Memory B cell (primary cell): ENCODE measurements around the gene SERPINE2.
"Not testable (repeated sequence)": the region's sequence is repeated elsewhere in the genome, so short reads cannot be mapped to it uniquely, and the experiment has no call there.

Experiments used
- ATAC-seq: fragments of 150-1000 bp; cut with Tn5 transposase; 2 replicates; pipeline ENCODE4 v1.10.0; 2021; ENCODE audit warnings: low read depth, mild to moderate bottlenecking, moderate library complexity
- DNase-seq, 2 donors: peaks; one replicate each; pipeline ENCODE4 v3.0.0; 2022; ENCODE audit warnings: low spot score in 2 of 2
- H3K27ac Mint-ChIP-seq: one replicate; pipeline ENCODE4 v1.8.0; 2022; ENCODE audit warnings: mild to moderate bottlenecking, moderate library complexity, mixed read lengths
- H3K27me3 Mint-ChIP-seq: one replicate; pipeline ENCODE4 v1.8.0; 2022; ENCODE audit warnings: mixed read lengths
- H3K36me3 Mint-ChIP-seq: one replicate; pipeline ENCODE4 v1.8.0; 2022; ENCODE audit warnings: mild to moderate bottlenecking, mixed read lengths
- H3K4me1 Mint-ChIP-seq: one replicate; pipeline ENCODE4 v1.8.0; 2022; ENCODE audit warnings: mixed read lengths
- H3K4me3 Mint-ChIP-seq: one replicate; pipeline ENCODE4 v1.8.0; 2022; ENCODE audit warnings: mild to moderate bottlenecking, moderate library complexity, mixed read lengths
- H3K9me3 Mint-ChIP-seq: one replicate; pipeline ENCODE4 v1.8.0; 2022; ENCODE audit warnings: mixed read lengths

SERPINE2 gene

DNA sequence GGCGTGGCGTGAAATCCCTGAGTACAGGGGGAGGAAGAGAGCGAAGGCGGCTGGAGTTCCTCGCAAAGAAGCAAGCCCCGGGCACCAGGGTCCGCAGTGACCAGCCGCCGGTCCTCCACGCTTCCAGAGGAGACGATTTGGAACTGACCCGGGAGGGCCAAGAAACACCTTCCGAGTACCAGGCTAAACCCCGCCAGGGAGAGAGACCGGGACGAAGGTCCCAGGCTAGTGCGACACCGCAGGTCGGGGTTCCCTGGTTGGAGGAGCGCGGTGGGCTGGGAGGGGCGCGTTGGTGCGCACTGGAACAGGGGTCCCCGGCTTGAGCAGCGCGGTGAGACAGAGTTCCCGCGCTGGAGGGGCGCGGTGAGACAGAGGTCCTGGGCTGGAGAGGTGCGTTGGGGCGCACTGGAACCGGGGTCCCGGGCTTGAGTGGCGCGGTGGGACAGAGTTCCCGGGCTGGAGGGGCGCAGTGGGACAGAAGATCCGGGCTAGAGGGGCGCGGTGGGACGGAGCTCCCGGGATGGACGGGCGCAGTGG lies 94.9 kb downstream of the SERPINE2 start:
- H3K4me1 Mint-ChIP-seq, result peaks cover 32% of the 10 kb centered on the region
- peak; percentile 10 for ATAC-seq
- H3K9me3 Mint-ChIP-seq, result peaks cover 2% of the 10 kb centered on the region
- no peaks in the 10 kb centered on the region for H3K27me3 Mint-ChIP-seq
- H3K27ac Mint-ChIP-seq, result peak overlapping the region; percentile 97
- peaks cover 9% of the 10 kb centered on the region for H3K36me3 Mint-ChIP-seq
- peak; percentile 11 to 37 for DNase-seq
- H3K4me3 Mint-ChIP-seq, result peak overlapping the region; percentile 98

DNA sequence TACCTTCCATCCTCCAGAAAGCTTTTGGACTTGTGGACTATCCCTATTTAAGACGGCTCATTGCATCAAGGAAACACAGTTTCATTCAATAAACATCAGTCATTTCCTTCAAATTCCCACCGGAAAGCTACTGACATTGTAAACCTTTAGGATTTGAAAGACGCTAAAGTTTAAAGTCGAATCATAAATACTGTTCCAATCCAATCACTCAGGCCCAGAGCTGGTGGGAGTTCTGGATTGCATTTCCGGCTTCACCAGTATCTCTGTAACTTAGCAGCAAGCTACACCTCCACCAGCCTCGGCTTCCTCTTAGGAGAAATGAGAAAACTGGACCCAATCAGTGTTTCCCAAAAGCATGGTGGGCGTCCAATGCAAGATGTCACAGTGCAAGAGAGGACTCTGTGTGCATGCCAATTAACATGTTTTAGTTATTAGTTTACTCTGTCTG lies 95.5 kb downstream of the SERPINE2 start:
- Mint-ChIP-seq H3K4me3 (peak overlapping the region; percentile 98), H3K36me3 (peaks cover 10% of the 10 kb centered on the region), H3K27ac (peak overlapping the region; percentile 97), H3K27me3 (no peaks in the 10 kb centered on the region), H3K4me1 (peaks cover 32% of the 10 kb centered on the region), H3K9me3 (peaks cover 2% of the 10 kb centered on the region)
- ATAC-seq (no peak), DNase-seq (no peak)

DNA sequence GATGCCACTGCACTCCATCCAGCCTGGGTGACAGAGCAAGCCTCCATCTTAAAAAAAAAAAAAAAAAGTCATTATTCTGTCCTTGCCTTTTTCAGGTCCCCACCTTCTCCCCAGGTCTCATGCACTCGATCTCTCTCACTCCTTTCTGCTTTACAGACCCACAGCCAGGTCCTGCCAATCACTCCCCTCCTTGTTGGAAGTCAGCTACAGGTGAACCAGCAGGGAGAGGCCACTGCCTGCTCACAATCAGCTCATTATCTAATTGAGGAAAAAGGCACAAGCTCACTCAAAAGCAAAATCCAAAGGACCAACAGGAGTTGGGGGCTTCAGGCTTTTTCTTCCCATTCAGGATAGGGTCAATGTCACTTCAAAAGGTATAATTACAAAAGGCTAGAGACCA lies 96.0 kb downstream of the SERPINE2 start:
- peaks cover 2% of the 10 kb centered on the region for H3K9me3 Mint-ChIP-seq
- ATAC-seq, result no peak
- H3K4me3 Mint-ChIP-seq, result peak overlapping the region; percentile 98
- peaks cover 30% of the 10 kb centered on the region for H3K4me1 Mint-ChIP-seq
- DNase-seq, result no peak
- H3K36me3 Mint-ChIP-seq, result peaks cover 10% of the 10 kb centered on the region
- peak overlapping the region; percentile 97 for H3K27ac Mint-ChIP-seq
- no peaks in the 10 kb centered on the region for H3K27me3 Mint-ChIP-seq

DNA sequence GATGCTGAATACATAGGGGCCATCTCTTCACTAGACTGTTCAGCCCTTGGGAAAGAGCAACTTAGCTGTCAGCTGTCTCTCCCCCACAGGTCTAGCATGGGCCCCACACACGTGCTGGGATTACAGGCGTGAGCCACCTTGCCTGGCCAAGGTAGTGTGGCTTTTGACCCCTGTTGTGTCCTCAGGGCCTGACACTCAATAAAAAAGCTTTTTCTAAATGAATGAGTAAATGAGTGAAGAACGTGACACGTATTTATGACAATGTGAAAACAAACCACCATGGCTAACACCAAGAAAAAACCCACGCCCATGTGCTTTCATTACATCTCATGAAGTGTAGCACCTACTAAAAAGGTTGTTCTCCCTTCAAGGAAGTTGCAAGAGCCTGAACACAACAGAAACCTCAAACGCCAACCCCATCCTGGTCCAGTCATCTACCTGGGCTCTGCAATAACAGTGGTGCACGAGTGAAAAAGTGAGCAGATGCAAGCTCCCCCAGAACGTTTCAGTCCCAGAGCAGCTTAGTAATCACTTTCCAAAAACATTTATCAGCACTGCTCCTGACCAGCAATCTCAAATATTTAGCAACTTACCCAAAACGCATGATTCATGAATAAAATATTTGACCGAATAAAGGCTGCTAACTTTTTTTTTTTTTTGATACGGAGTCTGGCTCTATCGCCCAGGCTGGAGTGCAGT lies 97.4 kb downstream of the SERPINE2 start:
- H3K9me3 Mint-ChIP-seq, result peaks cover 2% of the 10 kb centered on the region
- H3K27me3 Mint-ChIP-seq, result no peaks in the 10 kb centered on the region
- DNase-seq, result no peak
- peak overlapping the region; percentile 59 for H3K4me3 Mint-ChIP-seq
- H3K4me1 Mint-ChIP-seq, result peaks cover 32% of the 10 kb centered on the region
- peaks cover 10% of the 10 kb centered on the region for H3K36me3 Mint-ChIP-seq
- peak overlapping the region; percentile 46 for H3K27ac Mint-ChIP-seq
- ATAC-seq, result no peak

DNA sequence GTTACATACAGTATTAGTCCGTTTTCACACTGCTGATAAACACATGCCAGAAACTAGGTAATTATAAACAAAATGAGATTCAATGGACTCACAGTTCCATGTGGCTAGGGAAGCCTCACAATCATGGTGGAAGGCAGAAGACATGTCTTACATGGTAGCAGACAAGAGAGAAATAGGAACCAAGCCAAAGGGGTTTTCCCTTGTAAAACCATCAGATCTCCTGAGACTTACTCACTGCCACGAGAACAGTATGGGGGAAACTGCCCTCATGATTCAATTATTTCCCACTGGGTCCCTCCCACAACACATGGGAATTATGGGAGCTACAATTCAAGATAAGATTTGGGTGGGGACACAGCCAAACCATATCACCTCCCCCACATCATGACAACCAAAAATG lies 99.6 kb downstream of the SERPINE2 start:
- Mint-ChIP-seq H3K4me1 (peaks cover 40% of the 10 kb centered on the region), H3K4me3 (peak overlapping the region; percentile 21), H3K36me3 (peaks cover 12% of the 10 kb centered on the region), H3K27ac (peak overlapping the region; percentile 62)
- not testable (repeated sequence) for H3K9me3 Mint-ChIP-seq, H3K27me3 Mint-ChIP-seq
- DNase-seq (peak in 1 of 2 donors; percentile 23), ATAC-seq (peak; percentile 86)

DNA sequence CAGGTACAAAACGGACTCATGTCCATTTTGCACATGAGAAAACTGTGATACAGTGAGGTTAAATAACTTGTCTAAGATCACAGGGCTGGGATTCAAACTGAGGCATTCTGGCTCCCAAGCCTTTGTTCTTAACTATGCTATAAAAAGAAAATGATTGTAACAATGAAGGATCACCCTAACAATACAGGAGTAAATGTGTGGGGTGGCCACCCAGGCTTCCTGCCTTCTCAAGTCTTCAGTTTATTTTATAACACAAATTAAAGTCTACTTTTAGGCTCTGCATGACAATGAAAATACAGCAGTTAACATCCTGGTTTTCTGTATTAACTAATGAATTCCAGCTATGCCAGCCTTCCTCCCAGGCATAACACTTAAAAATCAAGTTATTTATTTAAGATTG lies 101.6 kb downstream of the SERPINE2 start:
- no peak for DNase-seq
- no peak overlapping the region for H3K4me3 Mint-ChIP-seq
- no peaks in the 10 kb centered on the region for H3K27me3 Mint-ChIP-seq
- H3K27ac Mint-ChIP-seq, result no peak overlapping the region
- H3K9me3 Mint-ChIP-seq, result peaks cover 2% of the 10 kb centered on the region
- no peak for ATAC-seq
- H3K36me3 Mint-ChIP-seq, result peaks cover 10% of the 10 kb centered on the region
- peaks cover 38% of the 10 kb centered on the region for H3K4me1 Mint-ChIP-seq

DNA sequence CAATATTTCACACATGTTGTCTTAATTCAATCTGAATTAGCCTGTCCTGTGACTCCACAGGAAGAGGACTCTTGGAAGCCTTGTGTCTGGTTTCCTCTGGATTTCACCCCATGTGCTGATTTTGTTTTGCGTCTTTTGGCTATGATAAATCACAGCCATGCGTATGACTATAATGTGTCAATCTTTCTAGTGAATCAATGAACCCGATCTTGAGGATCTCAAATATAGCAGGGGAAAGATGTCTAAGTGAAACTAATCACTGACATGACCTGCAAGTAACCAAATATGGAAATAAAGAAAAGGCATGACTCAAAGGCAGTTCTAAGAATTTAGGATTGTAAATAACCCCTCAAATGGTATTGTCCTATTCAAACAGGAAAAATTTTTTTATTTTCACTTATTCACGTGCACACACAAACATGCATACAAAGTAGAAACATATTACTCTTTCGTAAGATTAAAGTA lies 102.2 kb downstream of the SERPINE2 start:
- ATAC-seq (no peak), DNase-seq (no peak)
- Mint-ChIP-seq H3K27ac (peak overlapping the region; percentile 38), H3K9me3 (peaks cover 2% of the 10 kb centered on the region), H3K4me1 (peaks cover 38% of the 10 kb centered on the region), H3K4me3 (no peak overlapping the region), H3K27me3 (no peaks in the 10 kb centered on the region), H3K36me3 (peaks cover 10% of the 10 kb centered on the region)

DNA sequence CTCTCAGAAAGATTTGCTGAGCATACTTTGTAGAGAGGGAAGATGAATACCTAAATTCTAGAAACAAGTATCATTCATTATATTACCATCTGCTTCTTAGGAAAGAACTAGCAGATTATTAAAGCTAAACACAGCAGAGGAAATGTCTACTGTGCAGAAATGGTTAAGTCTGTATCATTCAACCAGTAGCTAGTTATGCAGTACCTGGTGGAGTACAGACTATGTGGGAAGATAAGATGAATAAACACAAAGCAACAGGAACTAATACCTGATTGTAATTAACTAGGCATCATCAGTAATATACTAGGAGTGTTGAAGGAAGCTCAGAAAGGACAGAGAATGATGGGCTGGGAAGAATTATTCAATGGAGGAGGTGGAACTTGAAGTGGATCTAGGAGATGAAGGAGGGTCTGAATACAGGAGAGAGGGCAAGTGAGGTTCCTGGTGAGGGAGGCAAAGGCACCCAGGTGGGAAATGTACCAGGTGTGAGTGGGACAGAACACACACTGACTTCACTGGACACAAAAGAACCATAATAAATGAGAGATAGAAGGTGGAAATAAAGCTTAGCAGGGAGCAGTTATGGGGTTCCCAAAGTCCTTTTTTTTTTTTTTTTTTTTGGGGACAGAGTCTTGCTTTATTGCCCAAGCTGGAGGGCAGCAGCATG lies 103.5 kb downstream of the SERPINE2 start:
- DNase-seq (no peak), ATAC-seq (no peak)
- no peak overlapping the region for H3K4me3 Mint-ChIP-seq
- H3K27me3 Mint-ChIP-seq, result no peaks in the 10 kb centered on the region
- H3K4me1 Mint-ChIP-seq, result peaks cover 33% of the 10 kb centered on the region
- peak overlapping the region; percentile 38 for H3K27ac Mint-ChIP-seq
- no peaks in the 10 kb centered on the region for H3K9me3 Mint-ChIP-seq
- H3K36me3 Mint-ChIP-seq, result peaks cover 7% of the 10 kb centered on the region

DNA sequence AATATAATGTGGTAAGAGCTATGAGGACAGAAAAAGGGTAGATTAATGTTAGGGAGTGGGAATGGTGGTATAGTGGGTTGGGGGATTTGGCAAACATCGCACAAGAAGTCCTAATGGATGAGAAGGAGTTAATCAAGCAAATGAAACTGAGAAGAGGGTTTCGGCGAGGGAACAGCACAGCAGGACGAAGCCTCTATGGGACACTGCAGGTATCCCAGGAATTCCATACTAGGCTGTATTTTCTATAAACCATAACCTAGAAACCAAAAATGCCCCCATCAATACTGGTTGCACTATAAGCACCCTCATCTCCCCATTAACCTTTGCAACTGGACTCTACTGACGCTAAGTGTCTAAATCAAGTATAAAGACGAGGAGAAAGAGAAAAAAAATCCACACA lies 104.2 kb downstream of the SERPINE2 start:
- H3K4me1 Mint-ChIP-seq, result peaks cover 40% of the 10 kb centered on the region
- no peaks in the 10 kb centered on the region for H3K9me3 Mint-ChIP-seq
- H3K4me3 Mint-ChIP-seq, result no peak overlapping the region
- H3K27me3 Mint-ChIP-seq, result no peaks in the 10 kb centered on the region
- H3K27ac Mint-ChIP-seq, result no peak overlapping the region
- DNase-seq (no peak), ATAC-seq (no peak)
- peaks cover 7% of the 10 kb centered on the region for H3K36me3 Mint-ChIP-seq

DNA sequence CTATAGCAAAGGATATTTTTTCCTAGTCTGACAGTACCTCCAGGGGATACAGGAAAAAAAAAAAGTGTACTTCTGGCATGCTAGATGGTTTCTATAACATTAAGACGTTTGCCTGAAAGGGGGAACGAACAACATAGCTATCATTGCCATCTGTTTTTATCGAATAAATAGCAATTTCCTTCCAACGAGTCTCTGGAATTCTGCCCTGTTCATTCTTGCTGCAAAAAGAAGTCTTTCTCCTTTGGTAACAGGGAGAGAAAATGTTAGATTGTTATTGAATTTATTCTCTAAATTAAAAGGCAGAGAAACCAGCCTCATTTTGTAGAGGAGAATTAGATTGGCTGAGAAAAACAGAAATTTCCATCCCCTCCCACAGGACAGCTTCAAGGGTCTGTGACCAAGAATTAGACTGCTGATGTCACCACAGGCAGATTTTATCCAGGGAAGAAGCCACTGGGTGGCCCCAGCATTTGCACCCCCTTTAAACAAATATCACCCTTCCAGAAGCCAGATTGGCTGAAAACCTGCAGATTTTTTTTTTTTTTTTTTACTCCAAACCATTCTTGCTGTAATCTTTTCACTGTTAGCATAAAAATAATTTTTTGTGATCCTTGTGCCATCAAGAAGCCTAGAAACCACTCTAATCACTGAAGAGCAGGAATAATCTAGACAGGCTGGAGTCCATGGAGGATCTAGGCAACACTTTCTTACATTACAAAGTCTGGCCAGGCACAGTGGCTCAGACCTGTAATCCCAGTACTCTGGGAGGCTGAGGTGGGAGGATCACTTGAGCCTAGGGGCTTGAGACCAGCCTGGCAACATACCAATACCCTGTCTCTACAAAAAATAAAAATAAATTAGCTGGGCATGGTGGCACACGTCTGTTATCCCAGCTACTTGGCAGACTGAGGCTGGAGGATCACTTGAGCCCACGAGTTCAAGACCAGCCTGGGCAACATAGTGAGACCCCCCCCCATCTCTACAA lies 106.0 kb downstream of the SERPINE2 start:
- H3K4me3 Mint-ChIP-seq, result no peak overlapping the region
- H3K4me1 Mint-ChIP-seq, result peaks cover 41% of the 10 kb centered on the region

DNA sequence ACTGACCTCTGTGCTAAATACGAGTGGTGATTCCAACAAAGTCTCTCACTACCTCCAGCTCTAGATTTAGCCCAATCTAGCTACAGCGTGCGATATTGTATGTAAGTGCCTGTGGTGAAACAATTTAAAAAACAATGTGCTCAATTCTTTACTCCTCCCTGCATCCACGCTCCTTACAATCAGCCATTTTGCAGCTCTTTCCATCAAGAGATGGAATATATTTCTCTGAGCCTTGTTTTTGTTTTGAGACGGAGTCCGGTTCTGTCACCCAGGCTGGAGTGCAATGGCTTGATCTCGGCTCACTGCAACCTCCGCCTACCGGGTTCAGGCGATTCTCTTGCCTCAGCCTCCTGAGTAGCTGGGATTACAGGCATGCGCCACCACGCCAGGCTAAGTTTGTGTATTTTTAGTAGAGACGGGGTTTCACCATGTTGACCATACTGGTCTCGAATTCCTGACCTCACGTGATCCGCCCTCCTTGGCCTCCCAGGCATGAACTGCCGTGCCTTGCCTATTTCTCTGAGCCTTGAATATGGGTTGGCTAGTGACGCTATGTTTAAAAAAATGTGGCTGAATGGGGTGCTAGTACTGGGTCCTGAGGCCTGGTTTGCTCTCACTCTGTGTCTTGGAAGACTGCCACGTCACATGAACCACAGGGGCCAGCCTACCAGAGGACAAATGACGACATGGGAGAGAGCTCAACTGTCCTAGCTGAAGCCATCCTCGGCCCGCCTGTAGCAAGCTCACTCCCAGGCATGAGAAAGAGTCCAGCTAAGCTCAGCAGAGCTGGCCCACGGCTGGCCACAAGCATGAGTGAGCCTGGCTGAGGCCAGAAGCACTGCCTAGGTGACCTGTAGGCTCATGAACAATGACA lies 108.7 kb downstream of the SERPINE2 start:
- H3K4me3 Mint-ChIP-seq, result no peak overlapping the region
- ATAC-seq (no peak), DNase-seq (no peak)
- no peaks in the 10 kb centered on the region for H3K27me3 Mint-ChIP-seq
- peaks cover 6% of the 10 kb centered on the region for H3K9me3 Mint-ChIP-seq
- peaks cover 16% of the 10 kb centered on the region for H3K36me3 Mint-ChIP-seq
- H3K4me1 Mint-ChIP-seq, result peaks cover 35% of the 10 kb centered on the region
- peak overlapping the region; percentile 77 for H3K27ac Mint-ChIP-seq

More for the DNA sequence above, 106.0 kb downstream of the SERPINE2 start:
- DNase-seq (no peak), ATAC-seq (no peak)
- Mint-ChIP-seq H3K9me3 (peaks cover 2% of the 10 kb centered on the region), H3K27ac (peak overlapping the region; percentile 20), H3K27me3 (no peaks in the 10 kb centered on the region), H3K36me3 (peaks cover 9% of the 10 kb centered on the region)

DNA sequence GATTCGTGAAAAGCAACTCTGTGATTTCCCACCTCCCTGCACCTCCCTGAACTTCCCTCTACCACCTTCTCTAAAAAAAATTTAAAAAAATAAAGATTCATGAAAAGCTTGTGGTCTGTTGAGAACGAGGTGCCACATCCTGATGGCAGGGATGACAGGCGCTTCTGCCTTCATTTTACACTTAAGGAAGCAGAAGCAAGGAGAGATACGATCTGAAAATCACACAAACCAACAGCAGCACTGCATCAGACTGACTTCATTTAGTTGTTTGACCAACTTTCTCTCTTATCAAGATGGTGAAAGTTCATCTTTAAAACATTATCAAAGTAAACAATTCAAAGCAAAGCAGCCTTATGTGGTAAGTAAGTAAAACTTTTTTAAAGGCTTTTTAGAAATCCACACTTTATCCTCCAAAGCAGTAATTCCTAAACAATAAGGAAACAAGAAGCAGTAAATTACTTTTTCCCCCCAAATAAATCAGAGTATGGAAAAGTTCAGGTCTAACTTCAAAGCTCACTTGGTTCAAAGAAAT lies 109.4 kb downstream of the SERPINE2 start:
- Mint-ChIP-seq H3K4me1 (peaks cover 30% of the 10 kb centered on the region), H3K36me3 (peaks cover 16% of the 10 kb centered on the region), H3K27ac (peak overlapping the region; percentile 77), H3K27me3 (no peaks in the 10 kb centered on the region), H3K4me3 (no peak overlapping the region), H3K9me3 (peaks cover 6% of the 10 kb centered on the region)
- no peak for DNase-seq
- peak; percentile 51 for ATAC-seq
